Activated CD4-positive, alpha-beta T cell treated with anti-CD3 and anti-CD28 coated beads, Interleukin-2, amount 50 U/mL, for 16 hours (primary cell): ENCODE data around the gene ATP1B4.
A peak's percentile ranks its signal among the peaks of the same experiment; 100 is the strongest.
"Not testable (repeated sequence)": the region's sequence is repeated elsewhere in the genome, so short reads cannot be mapped to it uniquely, and the experiment has no call there.

Experiments used
- DNase-seq: peaks from one replicate; pipeline ENCODE4 v3.0.0-alpha.2; 2020

ATP1B4 gene

GRCh38 chrX:120361764-120362305 is at the start of gene ATP1B4:
Gene ATP1B4 (plus strand): TSS chrX:120362089. CDS start chrX:120362169, 80 bp downstream.
- DNase-seq: no peak

GRCh38 chrX:120315776-120316175 is 46.1 kb upstream of the ATP1B4 start:
- DNase-seq: no peak

DNA sequence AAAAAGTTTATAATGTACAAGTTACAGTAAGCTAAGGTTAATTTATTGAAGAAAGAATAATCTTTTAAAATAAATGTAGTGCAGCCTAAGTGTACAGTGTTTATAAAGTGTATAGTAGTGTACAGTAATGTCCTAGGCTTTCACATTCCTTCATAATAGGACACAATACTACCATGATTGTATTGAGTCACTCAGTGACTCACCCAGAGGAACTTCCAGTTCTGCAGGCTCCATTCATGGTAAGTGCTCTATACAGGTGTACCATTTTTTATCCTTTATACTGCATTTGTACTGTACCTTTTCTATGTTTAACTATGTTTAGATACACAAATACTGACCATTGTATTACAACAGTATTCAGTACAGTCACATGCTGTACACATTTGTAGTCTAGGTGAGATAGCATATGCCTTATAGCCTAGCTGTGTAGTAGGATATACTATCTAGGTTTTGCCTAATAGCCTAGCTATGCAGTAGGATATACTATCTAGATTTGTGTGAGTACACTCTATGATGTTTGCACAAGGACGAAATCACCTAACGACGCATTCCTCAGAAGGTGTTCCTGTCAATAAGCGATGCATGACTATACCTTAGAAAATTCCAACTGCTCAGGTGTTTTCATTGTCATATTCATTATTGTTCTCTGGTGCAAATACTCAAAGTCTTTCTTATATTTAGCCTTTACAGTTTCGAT is 45.2 kb upstream of the ATP1B4 start:
- no peak for DNase-seq

- DNase-seq: no peak
Measured at GRCh38 chrX:120318411-120318810, 43.5 kb upstream of the ATP1B4 start.

- no peak for DNase-seq
Measured at GRCh38 chrX:120321520-120322281, 40.2 kb upstream of the ATP1B4 start.

- DNase-seq: no peak
Measured at GRCh38 chrX:120331116-120331515, 30.8 kb upstream of the ATP1B4 start.

- DNase-seq: no peak
Measured at GRCh38 chrX:120332394-120332793, 29.5 kb upstream of the ATP1B4 start.

DNA sequence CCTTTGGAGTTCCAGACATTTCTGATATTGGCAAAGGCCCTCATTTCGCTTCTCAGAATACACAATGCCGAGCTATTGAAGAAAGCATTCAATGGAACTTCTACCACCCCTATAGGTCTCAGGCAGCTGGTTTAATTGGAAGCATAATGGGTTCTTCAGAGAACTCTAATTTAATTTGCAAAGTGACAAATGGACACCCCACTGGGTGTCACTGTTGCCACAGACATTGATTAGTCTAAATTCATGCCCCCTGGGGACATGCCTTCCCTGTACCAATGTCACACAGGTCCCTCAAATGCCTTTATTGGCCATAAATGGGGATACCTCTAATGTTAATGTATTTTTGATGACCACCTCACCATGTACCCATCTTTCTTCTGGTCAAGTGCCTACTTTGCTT is 27.7 kb upstream of the ATP1B4 start:
- no peak for DNase-seq

DNA sequence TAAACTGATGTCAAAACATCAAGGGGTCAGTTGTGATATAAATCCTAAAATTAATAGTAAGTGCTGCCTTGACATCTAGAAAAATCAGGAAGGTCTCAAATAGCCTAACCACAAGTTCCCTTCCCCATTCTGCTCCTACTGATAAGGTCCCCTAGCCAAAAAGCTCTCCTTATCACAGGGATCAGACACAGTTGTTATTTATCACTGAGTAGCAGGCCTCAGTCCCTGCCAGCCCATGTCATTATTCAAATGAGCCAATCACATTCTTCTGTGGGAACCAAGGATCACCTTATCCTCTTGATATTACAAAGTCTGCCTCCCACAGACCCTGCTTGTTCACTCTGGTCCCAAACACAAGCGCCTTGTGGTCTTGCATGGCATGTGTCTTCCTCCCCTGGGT is 27.3 kb upstream of the ATP1B4 start:
- DNase-seq: no peak

- no peak for DNase-seq
Measured at GRCh38 chrX:120335289-120335688, 26.6 kb upstream of the ATP1B4 start.

GRCh38 chrX:120336899-120337298 is 25.0 kb upstream of the ATP1B4 start:
- DNase-seq: no peak

- not testable (repeated sequence) for DNase-seq
Measured at GRCh38 chrX:120344566-120344965, 17.3 kb upstream of the ATP1B4 start.

GRCh38 chrX:120350450-120351138 is 11.3 kb upstream of the ATP1B4 start:
- no peak for DNase-seq

GRCh38 chrX:120356084-120356483 is 5.8 kb upstream of the ATP1B4 start:
- DNase-seq: no peak

- DNase-seq: no peak
Measured at GRCh38 chrX:120357186-120357585, 4.7 kb upstream of the ATP1B4 start.

DNA sequence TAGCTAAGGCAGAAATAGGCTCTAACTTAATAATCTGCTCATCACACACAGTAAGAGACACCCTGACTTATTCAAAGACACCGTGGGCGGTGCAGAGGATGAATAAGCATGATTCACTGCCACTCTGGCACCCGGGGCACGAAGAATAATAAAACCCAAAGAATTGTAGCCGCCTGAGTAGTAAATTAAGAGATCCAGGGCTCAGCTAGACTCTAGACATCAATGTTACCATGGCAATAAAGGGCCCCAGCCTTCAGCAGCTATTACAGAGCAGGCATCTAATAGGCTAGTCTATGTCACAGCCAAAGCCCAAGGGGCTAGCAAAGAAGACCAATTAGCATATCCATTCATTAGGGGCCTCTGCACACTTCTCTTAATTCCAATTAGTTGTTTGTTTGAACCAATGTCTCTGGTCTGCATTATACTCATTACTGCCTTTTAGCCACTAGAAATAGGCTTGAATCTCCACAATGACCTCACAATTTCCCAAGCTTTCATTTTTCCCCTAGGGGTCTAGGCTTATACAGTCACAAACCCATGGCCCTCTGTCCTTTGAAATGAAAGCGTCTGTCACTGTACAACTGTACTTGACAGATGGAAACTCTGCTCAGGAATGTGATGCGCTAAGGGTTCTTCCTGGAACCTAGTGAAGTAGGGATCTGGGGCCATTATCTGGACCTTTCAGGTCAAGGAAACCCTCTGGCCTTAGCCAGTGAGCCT is 3.0 kb upstream of the ATP1B4 start:
- DNase-seq: peak; percentile 5

DNA sequence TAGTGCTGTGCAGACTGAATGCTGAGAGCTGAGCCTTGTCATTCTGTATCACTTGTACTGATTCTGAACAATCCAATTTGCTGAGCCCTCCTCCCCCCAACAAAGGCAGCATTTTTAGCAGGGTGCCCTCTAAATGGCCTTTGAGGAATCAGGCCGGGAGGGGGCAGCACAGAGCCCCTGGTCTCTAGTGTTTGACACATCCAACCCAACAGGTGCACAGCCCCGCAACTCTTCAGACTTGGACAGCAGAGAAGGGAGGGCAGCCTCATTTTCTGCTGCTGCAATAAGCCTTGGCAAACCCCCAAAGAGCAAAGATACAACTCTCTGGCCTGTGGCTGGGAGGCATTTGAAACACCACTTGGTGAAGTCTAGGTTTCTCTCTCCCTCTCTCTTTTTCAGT is 3.4 kb downstream of the ATP1B4 start:
- peak; percentile 41 for DNase-seq

DNA sequence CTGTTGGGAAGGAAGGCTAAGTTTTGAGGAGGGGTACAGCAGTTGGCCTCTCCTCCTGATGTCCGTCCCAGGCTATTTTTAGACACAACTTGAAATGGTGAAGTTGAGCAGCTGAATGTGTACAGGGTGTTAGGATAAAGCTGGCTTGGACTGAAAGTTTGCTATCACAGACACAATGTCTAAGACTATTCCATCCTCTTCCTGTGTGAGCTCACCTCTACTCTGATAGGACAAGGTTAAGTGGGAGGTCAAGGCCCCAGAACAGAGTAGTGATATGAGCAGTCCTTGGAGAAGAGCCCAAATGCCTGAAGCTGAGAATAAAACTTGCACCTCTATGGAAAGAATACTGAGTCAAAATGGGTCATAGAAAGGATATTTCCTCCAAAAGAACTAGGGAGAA is 4.1 kb downstream of the ATP1B4 start:
- DNase-seq: no peak

DNA sequence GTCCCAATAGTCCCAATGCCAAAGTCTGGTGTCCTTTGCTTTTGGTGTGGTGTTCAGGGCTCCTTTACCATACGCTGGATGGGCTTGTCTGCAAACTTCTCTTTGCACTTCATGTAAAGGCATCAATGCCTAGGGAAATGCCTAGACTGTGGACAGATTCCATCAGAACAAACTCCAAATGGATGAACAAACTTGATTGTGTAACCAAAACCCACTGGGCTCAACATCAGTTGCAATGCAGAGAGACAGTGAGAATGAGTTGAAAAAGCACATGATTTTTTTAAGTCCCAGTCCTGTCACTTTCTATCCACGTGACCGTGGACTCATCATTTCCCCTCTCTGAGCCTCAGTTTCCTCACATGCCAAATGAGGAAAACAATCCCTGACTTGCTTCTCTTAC is 4.9 kb downstream of the ATP1B4 start:
- no peak for DNase-seq

DNA sequence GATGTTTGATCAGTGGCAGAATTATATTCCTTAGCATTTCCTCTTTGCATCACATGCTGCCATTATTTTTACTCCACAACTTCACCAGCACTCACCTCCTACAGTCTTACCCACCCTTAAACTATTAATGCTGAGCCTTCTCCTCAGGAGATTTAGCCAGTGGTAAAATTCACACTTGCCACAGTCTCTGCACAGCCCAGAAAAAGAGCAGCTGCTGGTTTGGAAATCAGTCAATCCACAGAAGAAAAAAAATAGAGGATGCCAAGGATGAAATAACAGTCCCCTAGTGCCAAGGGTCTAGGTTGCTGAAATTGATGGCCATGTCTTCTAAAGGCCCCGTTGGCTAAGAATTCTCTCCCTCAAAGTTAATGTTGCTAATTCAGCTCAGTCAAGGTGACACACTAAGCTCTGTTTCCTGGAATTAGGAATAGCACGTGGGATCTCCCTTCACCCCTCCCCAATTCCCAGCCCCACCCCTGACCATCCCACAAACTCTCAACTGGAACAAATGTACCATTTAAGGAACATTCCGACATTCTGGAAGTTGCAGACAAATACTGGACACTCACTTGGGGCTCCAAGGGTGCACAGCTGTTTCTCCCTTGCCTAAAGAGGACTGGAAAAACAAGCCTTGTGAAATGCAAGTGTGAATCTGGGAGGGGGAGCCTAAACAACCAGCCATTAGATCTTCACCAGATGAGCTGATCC is 5.7 kb downstream of the ATP1B4 start:
- no peak for DNase-seq

GRCh38 chrX:120372667-120373370 is 10.9 kb downstream of the ATP1B4 start:
- no peak for DNase-seq

GRCh38 chrX:120377179-120377578 is 15.3 kb downstream of the ATP1B4 start:
- no peak for DNase-seq
